Tibial nerve (tissue), 4 donors: Measurements from ENCODE around the gene EMID1. TPM values are rescaled to one million over a fixed set of nuclear protein-coding genes. Genes with fewer than 3 reads are reported as not detected.

ENCODE experiments used
- DNase-seq, 2 donors: peaks; one replicate each; pipeline ENCODE4 v3.0.0-alpha.2; 2019; ENCODE audit warnings: low spot score in 2 of 2
- H3K27ac ChIP-seq, 4 donors: fragments of 200-600 bp; sonication (generic) in 3 of 4; one replicate each; pipeline ENCODE4 v1.5.1; 2017 to 2019; ENCODE audit warnings: mild to moderate bottlenecking in 1 of 4
- H3K27me3 ChIP-seq, 2 donors: fragments of 200-600 bp; sonication (generic) in 1 of 2; one replicate each; pipeline versions ENCODE4 v1.5.1 to v1.6.0; 2017 to 2019
- H3K36me3 ChIP-seq, 3 donors: fragments of 200-600 bp; sonication (generic); one replicate each; pipeline ENCODE4 v1.5.1; 2018 to 2019
- H3K4me1 ChIP-seq, 4 donors: fragments of 200-600 bp; sonication (generic) in 3 of 4; one replicate each; pipeline ENCODE4 v1.5.1; 2017 to 2019
- H3K4me3 ChIP-seq, 4 donors: fragments of 200-600 bp; sonication (generic) in 3 of 4; one replicate each; pipeline ENCODE4 v1.5.1; 2017 to 2019; ENCODE audit warnings: mild to moderate bottlenecking in 1 of 4, moderate library complexity in 1 of 4
- H3K9me3 ChIP-seq, 4 donors: fragments of 200-600 bp; sonication (generic) in 3 of 4; one replicate each; pipeline ENCODE4 v1.5.1; 2017 to 2019
- EP300 ChIP-seq, 2 donors: sonication (generic); formaldehyde crosslinking; IDR thresholded peaks; one replicate each; pipeline ENCODE4 v1.6.1; 2017; ENCODE audit warnings: antibody characterized with exemption in 2 of 2, mild to moderate bottlenecking in 1 of 2
- POLR2A ChIP-seq, 2 donors: fragments of 450-650 bp; IDR thresholded peaks; one replicate each; pipeline ENCODE4 v1.6.1; 2017; ENCODE audit warnings: antibody characterized with exemption in 2 of 2, mild to moderate bottlenecking in 2 of 2, moderate library complexity in 2 of 2
- WGBS, 2 donors: methylation state at CpG; one replicate each; pipeline ENCODE4 v1.1.5; 2018; 5-methylcytosine and 5-hydroxymethylcytosine counted together
- total RNA-seq, 4 donors: library from RNA; depleted of rRNA; stranded (reverse); fragments of >200 nt; gene quantifications; one replicate each; pipeline ENCODE4 v1.1.0, GENCODE V29; 2016
- TF ChIP-seq, protein P1 (sequence below), 5 experiments: fragments of 200-600 bp in 3 of 5; fragments of 450-650 bp in 2 of 5; sonication (generic) in 3 of 5; IDR thresholded peaks; one replicate each; pipeline ENCODE4 v1.5.1; 2016 to 2019; ENCODE audit warnings: antibody characterized with exemption in 5 of 5, mild to moderate bottlenecking in 3 of 5, moderate library complexity in 2 of 5

EMID1 gene
- total RNA-seq, 4 donors from 2014 or later: 1.0 to 9.9 (median 3.0) TPM

DNA sequence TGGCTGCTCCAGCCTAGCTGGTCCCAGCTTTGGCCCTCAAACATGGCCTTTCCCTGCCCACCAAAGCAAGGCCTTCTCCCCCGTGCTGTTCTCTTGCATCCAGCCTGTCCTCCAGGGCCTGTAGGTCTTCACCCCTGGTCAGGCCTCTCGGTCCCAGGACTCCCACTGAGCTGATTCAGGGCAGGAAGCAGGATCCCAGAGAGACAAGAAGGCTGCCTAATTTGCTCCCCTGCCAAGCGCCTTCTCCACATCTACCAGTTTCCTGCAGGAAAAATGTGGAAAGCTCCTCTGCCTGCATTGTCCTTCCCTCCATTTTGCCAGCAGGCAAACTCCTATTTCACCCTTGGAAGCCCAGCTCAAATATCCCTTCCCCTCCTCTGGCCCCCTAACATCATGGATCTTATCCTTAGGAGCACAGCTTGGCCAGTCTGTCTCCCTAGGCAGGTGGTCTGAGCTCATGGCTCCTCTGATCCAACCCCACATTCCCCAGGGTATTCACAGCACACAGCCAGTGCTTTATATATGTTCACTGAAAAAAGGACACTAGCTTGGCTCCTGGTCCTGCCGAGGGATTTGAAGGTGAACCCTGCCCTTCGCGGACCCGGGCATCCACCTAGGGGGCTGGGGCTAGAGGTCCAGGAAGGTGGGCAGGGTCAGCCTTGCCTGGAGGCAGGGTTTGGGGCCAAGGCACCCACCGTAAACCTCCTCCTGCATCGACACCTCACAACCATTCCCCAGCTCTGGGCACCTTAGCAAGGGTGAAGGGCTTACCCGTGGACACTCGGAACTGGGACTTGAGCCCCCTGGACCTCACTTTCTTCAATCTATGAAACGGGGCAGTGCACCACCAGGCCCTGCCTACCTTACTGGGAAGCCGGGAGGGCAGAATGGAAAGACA lies 61.1 kb downstream of the EMID1 start:
- 19% methylated on average over 13 of the region's 13 CpGs for WGBS, 2 donors
- peak overlapping the region; percentile 86 to 100 (median 92) for H3K4me3 ChIP-seq
- DNase-seq: no peak
- no peaks in the 10 kb centered on the region for H3K27me3 ChIP-seq
- peaks cover 0 to 27% (median 0%) of the 10 kb centered on the region in 3 donors for H3K36me3 ChIP-seq
- peaks cover 0 to 45% (median 31%) of the 10 kb centered on the region in 4 donors for H3K4me1 ChIP-seq
- TF ChIP-seq EP300 (IDR thresholded peaks at IDR 0.05) (no peak), POLR2A (IDR thresholded peaks at IDR 0.05) (no peak)
- TF ChIP-seq, protein P1, sequence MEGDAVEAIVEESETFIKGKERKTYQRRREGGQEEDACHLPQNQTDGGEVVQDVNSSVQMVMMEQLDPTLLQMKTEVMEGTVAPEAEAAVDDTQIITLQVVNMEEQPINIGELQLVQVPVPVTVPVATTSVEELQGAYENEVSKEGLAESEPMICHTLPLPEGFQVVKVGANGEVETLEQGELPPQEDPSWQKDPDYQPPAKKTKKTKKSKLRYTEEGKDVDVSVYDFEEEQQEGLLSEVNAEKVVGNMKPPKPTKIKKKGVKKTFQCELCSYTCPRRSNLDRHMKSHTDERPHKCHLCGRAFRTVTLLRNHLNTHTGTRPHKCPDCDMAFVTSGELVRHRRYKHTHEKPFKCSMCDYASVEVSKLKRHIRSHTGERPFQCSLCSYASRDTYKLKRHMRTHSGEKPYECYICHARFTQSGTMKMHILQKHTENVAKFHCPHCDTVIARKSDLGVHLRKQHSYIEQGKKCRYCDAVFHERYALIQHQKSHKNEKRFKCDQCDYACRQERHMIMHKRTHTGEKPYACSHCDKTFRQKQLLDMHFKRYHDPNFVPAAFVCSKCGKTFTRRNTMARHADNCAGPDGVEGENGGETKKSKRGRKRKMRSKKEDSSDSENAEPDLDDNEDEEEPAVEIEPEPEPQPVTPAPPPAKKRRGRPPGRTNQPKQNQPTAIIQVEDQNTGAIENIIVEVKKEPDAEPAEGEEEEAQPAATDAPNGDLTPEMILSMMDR (IDR thresholded peaks at IDR 0.05): no peak
- no peaks in the 10 kb centered on the region for H3K9me3 ChIP-seq
- H3K27ac ChIP-seq: peak overlapping the region; percentile 96 to 99 (median 99)

DNA sequence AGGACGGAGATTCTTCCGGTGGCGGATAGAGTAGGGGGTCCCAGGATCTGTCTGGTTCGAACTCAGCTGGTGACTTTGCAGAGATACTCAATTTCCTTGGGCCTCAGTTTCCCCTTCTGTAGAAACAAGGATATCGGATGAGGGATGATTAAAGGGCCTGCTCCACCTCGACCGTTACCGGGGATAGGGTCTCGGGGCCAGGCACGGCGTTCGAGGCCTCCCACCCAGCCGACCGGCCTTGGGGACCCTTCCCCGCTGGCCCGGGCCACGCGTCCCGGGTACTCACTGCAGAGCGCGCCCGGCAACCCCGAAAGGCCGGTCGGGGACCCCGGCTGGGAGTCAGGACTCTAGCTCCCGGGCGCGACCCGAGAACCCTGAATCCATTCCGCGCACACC lies 61.8 kb downstream of the EMID1 start:
- H3K36me3 ChIP-seq: peaks cover 0 to 32% (median 0%) of the 10 kb centered on the region in 3 donors
- DNase-seq: no peak
- peak overlapping the region; percentile 86 to 100 (median 92) for H3K4me3 ChIP-seq
- TF ChIP-seq EP300 (IDR thresholded peaks at IDR 0.05) (no peak), POLR2A (IDR thresholded peaks at IDR 0.05) (no peak)
- TF ChIP-seq, protein P1 (IDR thresholded peaks at IDR 0.05): no peak
- H3K4me1 ChIP-seq: peaks cover 0 to 52% (median 38%) of the 10 kb centered on the region in 4 donors
- no peaks in the 10 kb centered on the region for H3K27me3 ChIP-seq
- no peaks in the 10 kb centered on the region for H3K9me3 ChIP-seq
- peak overlapping the region; percentile 96 to 99 (median 99) for H3K27ac ChIP-seq
- WGBS, 2 donors: 0% methylated on average over 3 to 12 of the region's 32 CpGs

DNA sequence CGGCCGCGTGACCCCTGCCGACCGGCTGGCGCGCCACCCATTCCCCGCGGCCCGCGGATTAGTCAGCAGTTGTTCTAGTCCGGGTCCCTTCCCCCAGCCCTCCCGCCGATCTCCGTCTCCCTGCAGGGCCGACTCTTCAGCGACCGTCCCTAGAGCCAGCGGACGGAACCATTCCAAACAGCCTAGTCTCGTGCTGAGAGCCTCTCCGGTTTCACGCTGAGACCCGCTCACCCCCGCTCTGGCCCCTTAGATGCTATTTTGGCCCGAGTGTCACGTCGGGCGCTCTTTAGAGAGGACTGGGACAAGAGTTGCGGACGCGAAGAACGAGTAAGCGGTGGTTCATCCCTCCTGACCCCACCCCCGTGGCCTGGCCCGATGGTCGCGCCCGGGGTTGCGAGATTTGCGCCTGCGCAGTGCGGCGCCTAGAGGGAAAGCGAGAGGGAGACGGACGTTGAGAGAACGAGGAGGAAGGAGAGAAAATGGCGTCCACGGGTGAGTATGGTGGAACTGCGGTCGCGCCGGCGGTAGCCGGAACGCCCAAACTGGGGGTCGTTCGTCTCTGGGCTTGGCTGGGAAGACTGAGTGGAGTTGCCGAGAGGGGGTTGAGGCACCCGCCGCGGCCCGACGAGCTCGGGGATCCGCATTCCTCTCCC lies 62.3 kb downstream of the EMID1 start, which contains the start of the genes EWSR1 and RHBDD3:
EWSR1 (plus strand) TSS at position 411 of the 653 bp plus-strand sequence; CDS start at position 480, 69 bp downstream.
RHBDD3 (minus strand) TSS at position 124 of the 653 bp plus-strand sequence. CDS start 2,355 bp downstream, outside the sequence.
- peak within 1 kb of the TSS; percentile 86 to 100 (median 92) for H3K4me3 ChIP-seq
- TF ChIP-seq, protein P1 (IDR thresholded peaks at IDR 0.05): peak in 2 of 5 experiments; percentile 66 to 74
- peak; percentile 85 to 91 for TF ChIP-seq POLR2A (IDR thresholded peaks at IDR 0.05)
- TF ChIP-seq EP300 (IDR thresholded peaks at IDR 0.05): peak; percentile 77 to 99

DNA sequence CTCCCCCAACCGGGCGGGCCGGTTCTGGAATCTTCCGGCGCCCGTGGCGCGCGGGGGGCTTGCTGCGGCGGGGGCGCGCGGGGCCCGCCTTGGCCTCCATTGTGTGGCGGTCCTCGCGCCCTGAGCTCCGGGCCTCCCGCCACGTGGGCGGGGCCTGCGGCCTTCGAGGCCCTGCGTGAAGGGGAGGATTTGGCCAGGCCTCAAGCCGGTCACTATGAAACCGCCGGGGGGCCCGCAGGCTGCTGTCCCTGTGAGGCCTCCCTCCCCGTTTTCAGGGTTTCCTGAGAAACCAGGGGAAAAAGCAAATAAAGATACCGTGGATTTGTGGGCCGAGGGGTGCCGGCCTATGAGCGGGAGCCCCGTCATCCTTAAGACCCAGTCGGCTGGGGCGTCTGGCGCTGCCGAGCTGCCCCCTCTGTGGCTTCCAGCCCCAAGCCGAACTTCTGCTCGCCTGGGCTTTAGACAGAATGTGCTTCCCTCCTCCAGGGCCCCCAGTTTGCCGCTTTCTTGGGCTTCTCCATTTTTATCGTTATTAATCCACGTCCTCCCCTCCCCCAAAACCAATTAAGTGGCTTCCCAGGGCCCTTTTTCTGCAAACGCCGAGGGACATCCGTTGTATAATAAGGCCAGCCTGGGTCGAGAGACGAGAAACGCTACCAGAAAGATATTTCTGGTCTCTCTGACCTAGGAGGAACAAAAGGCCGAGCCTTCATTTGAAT lies 63.0 kb downstream of the EMID1 start:
- no peaks in the 10 kb centered on the region for H3K27me3 ChIP-seq
- H3K4me3 ChIP-seq: peak overlapping the region; percentile 86 to 100 (median 92)
- peaks cover 0 to 64% (median 48%) of the 10 kb centered on the region in 4 donors for H3K4me1 ChIP-seq
- TF ChIP-seq EP300 (IDR thresholded peaks at IDR 0.05) (no peak), POLR2A (IDR thresholded peaks at IDR 0.05) (no peak)
- TF ChIP-seq, protein P1 (IDR thresholded peaks at IDR 0.05): no peak
- H3K27ac ChIP-seq: peak overlapping the region; percentile 96 to 99 (median 99)
- 0 to 1% methylated on average over 27 to 31 of the region's 51 CpGs for WGBS, 2 donors
- H3K36me3 ChIP-seq: peaks cover 0 to 42% (median 0%) of the 10 kb centered on the region in 3 donors
- DNase-seq: peak in 1 of 2 donors; percentile 44
- H3K9me3 ChIP-seq: no peaks in the 10 kb centered on the region

More for the DNA sequence above, 62.3 kb downstream of the EMID1 start, which contains the start of the genes EWSR1 and RHBDD3:
- peaks cover 0 to 38% (median 0%) of the 10 kb centered on the region in 3 donors for H3K36me3 ChIP-seq
- WGBS, 2 donors: 0 to 1% methylated on average over 47 to 54 of the region's 67 CpGs
- peak within 1 kb of the TSS; percentile 96 to 99 (median 99) for H3K27ac ChIP-seq
- DNase-seq: peak; percentile 89 to 94
- H3K9me3 ChIP-seq: no peaks in the 10 kb centered on the region
- H3K4me1 ChIP-seq: peaks cover 0 to 57% (median 42%) of the 10 kb centered on the region in 4 donors
- no peaks in the 10 kb centered on the region for H3K27me3 ChIP-seq
